Upper lobe of left lung (tissue), 6 donors: ENCODE data around the gene OXNAD1. TPM values are rescaled to one million over a fixed set of nuclear protein-coding genes. Genes with fewer than 3 reads are reported as not detected.
A peak's percentile ranks its signal among the peaks of the same experiment; 100 is the strongest.

ENCODE experiments used
- ATAC-seq, 2 donors: fragments of 200-7000 bp; cut with Tn5 transposase; one replicate each; pipeline ENCODE4 v1.9.1; 2022; ENCODE audit warnings: mild to moderate bottlenecking in 2 of 2, moderate library complexity in 2 of 2; ENCODE audit not compliant: low FRiP score in 2 of 2
- DNase-seq, 2 donors: peaks; one replicate each; pipeline ENCODE4 v3.0.0-alpha.2; 2019 to 2020
- H3K27ac ChIP-seq, 4 donors: fragments of 200-600 bp; sonication (generic); one replicate each; pipeline ENCODE4 v1.5.1; 2016 to 2019
- H3K27me3 ChIP-seq, 4 donors: fragments of 200-600 bp; sonication (generic); one replicate each; pipeline ENCODE4 v1.5.1; 2017 to 2019
- H3K36me3 ChIP-seq, 4 donors: fragments of 200-600 bp; sonication (generic); one replicate each; pipeline ENCODE4 v1.5.1; 2016 to 2019
- H3K4me1 ChIP-seq, 4 donors: fragments of 200-600 bp; sonication (generic); one replicate each; pipeline ENCODE4 v1.5.1; 2018 to 2019
- H3K4me3 ChIP-seq, 4 donors: fragments of 200-600 bp; sonication (generic); one replicate each; pipeline ENCODE4 v1.5.1; 2017 to 2019; ENCODE audit warnings: mild to moderate bottlenecking in 2 of 4, moderate library complexity in 1 of 4
- H3K9me3 ChIP-seq, 4 donors: fragments of 200-600 bp; sonication (generic); one replicate each; pipeline ENCODE4 v1.5.1; 2018 to 2019
- CTCF ChIP-seq, 6 experiments: fragments of 450-650 bp in 4 of 6; fragments of 200-600 bp in 2 of 6; sonication (generic) in 2 of 6; IDR thresholded peaks; one replicate each; pipeline ENCODE4 v1.5.1; 2016 to 2019; ENCODE audit warnings: antibody characterized with exemption in 6 of 6
- EP300 ChIP-seq, 4 donors: sonication (generic); formaldehyde crosslinking; IDR thresholded peaks; one replicate each; pipeline ENCODE4 v1.5.1; 2017; ENCODE audit warnings: antibody characterized with exemption in 4 of 4, control low read depth in 2 of 4
- POLR2A ChIP-seq, 4 donors: fragments of 450-650 bp; IDR thresholded peaks; one replicate each; pipeline ENCODE4 v1.5.1; 2016 to 2017; ENCODE audit warnings: antibody characterized with exemption in 4 of 4, mild to moderate bottlenecking in 2 of 4
- POLR2AphosphoS5 ChIP-seq, 2 donors: sonication (generic); formaldehyde crosslinking; IDR thresholded peaks; one replicate each; pipeline ENCODE4 v1.5.1; 2017; ENCODE audit warnings: antibody characterized with exemption in 2 of 2
- WGBS, 2 donors: methylation state at CpG; one replicate each; pipeline ENCODE4 v1.1.5; 2017 to 2018; 5-methylcytosine and 5-hydroxymethylcytosine counted together
- total RNA-seq, 6 donors: library from RNA; depleted of rRNA in 4 of 6; stranded (reverse); fragments of >200 nt in 4 of 6; gene quantifications; one replicate each; pipeline versions ENCODE4 v1.1.0 to v1.2.1, GENCODE V29; 2016 to 2021
- donor health status: DM: no; HTN: no; CAD: no; lungs with moderate emphysema.
- donor health status: DM: no; HTN: yes; CAD: no; lungs with severe emphysema.

OXNAD1 gene
- total RNA-seq, 6 donors from 2014 or later, result 7.2 to 20.9 (median 11.0) TPM

GRCh38 chr3:16234281-16234680, 30.7 kb upstream of the OXNAD1 start:
- Histone ChIP-seq H3K9me3 (no peaks in the 10 kb centered on the region), H3K4me3 (no peak overlapping the region), H3K27ac (no peak overlapping the region), H3K4me1 (peaks cover 0 to 4% (median under 1%) of the 10 kb centered on the region in 4 donors), H3K36me3 (no peaks in the 10 kb centered on the region), H3K27me3 (no peaks in the 10 kb centered on the region)
- TF ChIP-seq POLR2A (IDR thresholded peaks at IDR 0.05), result no peak
- TF ChIP-seq POLR2AphosphoS5 (IDR thresholded peaks at IDR 0.05), result no peak
- no peak for TF ChIP-seq EP300 (IDR thresholded peaks at IDR 0.05)
- TF ChIP-seq CTCF (IDR thresholded peaks at IDR 0.05), result no peak
- WGBS, 2 donors, result 93 to 95% methylated on average over 2 of the region's 2 CpGs
- DNase-seq (no peak), ATAC-seq (no peak)

- no peaks in the 10 kb centered on the region for H3K36me3 ChIP-seq
- H3K27ac ChIP-seq, result no peak overlapping the region
- no peak overlapping the region for H3K4me3 ChIP-seq
- H3K4me1 ChIP-seq, result peaks cover 0 to 10% (median 4%) of the 10 kb centered on the region in 4 donors
- 89 to 92% methylated on average over 4 of the region's 4 CpGs for WGBS, 2 donors
- no peaks in the 10 kb centered on the region for H3K9me3 ChIP-seq
- ATAC-seq, result no peak
- H3K27me3 ChIP-seq, result no peaks in the 10 kb centered on the region
- TF ChIP-seq POLR2AphosphoS5 (IDR thresholded peaks at IDR 0.05), result no peak
- TF ChIP-seq EP300 (IDR thresholded peaks at IDR 0.05), result no peak
- TF ChIP-seq CTCF (IDR thresholded peaks at IDR 0.05), result no peak
- TF ChIP-seq POLR2A (IDR thresholded peaks at IDR 0.05), result no peak
- DNase-seq, result no peak
Observed at GRCh38 chr3:16236030-16236639, 28.9 kb upstream of the OXNAD1 start.

GRCh38 chr3:16236856-16237393, 28.1 kb upstream of the OXNAD1 start:
- no peaks in the 10 kb centered on the region for H3K27me3 ChIP-seq
- WGBS, 2 donors, result 76 to 89% methylated on average over 3 of the region's 3 CpGs
- TF ChIP-seq CTCF (IDR thresholded peaks at IDR 0.05) (no peak), POLR2AphosphoS5 (IDR thresholded peaks at IDR 0.05) (no peak), POLR2A (IDR thresholded peaks at IDR 0.05) (no peak), EP300 (IDR thresholded peaks at IDR 0.05) (no peak)
- H3K9me3 ChIP-seq, result no peaks in the 10 kb centered on the region
- no peak overlapping the region for H3K4me3 ChIP-seq
- peaks cover 0 to 10% (median 4%) of the 10 kb centered on the region in 4 donors for H3K4me1 ChIP-seq
- ATAC-seq (peak; percentile 7 to 34), DNase-seq (no peak)
- no peak overlapping the region for H3K27ac ChIP-seq
- H3K36me3 ChIP-seq, result no peaks in the 10 kb centered on the region

- H3K4me1 ChIP-seq, result peaks cover under 1 to 11% (median 5%) of the 10 kb centered on the region in 4 donors
- TF ChIP-seq EP300 (IDR thresholded peaks at IDR 0.05) (no peak), CTCF (IDR thresholded peaks at IDR 0.05) (no peak), POLR2AphosphoS5 (IDR thresholded peaks at IDR 0.05) (no peak), POLR2A (IDR thresholded peaks at IDR 0.05) (no peak)
- H3K4me3 ChIP-seq, result no peak overlapping the region
- DNase-seq (peak in 1 of 2 donors; percentile 34), ATAC-seq (no peak)
- 73% methylated on average over 3 of the region's 3 CpGs for WGBS, 2 donors
- H3K9me3 ChIP-seq, result no peaks in the 10 kb centered on the region
- H3K36me3 ChIP-seq, result no peaks in the 10 kb centered on the region
- H3K27me3 ChIP-seq, result no peaks in the 10 kb centered on the region
- peak overlapping the region in 1 of 4 donors; percentile 19 for H3K27ac ChIP-seq
Observed at GRCh38 chr3:16239086-16239770, 25.8 kb upstream of the OXNAD1 start.
